Tibial nerve (tissue), 4 donors: ENCODE measurements around the gene PDE6G.

Experiments
- CTCF ChIP-seq, 5 experiments: fragments of 200-600 bp in 3 of 5; fragments of 450-650 bp in 2 of 5; sonication (generic) in 3 of 5; IDR thresholded peaks; one replicate each; pipeline ENCODE4 v1.5.1; 2016 to 2019; ENCODE audit warnings: antibody characterized with exemption in 5 of 5, mild to moderate bottlenecking in 3 of 5, moderate library complexity in 2 of 5
- EP300 ChIP-seq, 2 donors: sonication (generic); formaldehyde crosslinking; IDR thresholded peaks; one replicate each; pipeline ENCODE4 v1.6.1; 2017; ENCODE audit warnings: antibody characterized with exemption in 2 of 2, mild to moderate bottlenecking in 1 of 2
- POLR2A ChIP-seq, 2 donors: fragments of 450-650 bp; IDR thresholded peaks; one replicate each; pipeline ENCODE4 v1.6.1; 2017; ENCODE audit warnings: antibody characterized with exemption in 2 of 2, mild to moderate bottlenecking in 2 of 2, moderate library complexity in 2 of 2

- TF ChIP-seq CTCF (IDR thresholded peaks at IDR 0.05): no peak
- no peak for TF ChIP-seq POLR2A (IDR thresholded peaks at IDR 0.05)
- TF ChIP-seq EP300 (IDR thresholded peaks at IDR 0.05): no peak
Measured at GRCh38 chr17:81703747-81704654, 47.7 kb upstream of the PDE6G start.
